CD4-positive, alpha-beta T cell (primary cell): ENCODE data around the gene LRRC47. TPM values are rescaled to one million over a fixed set of nuclear protein-coding genes. Genes with fewer than 3 reads are reported as not detected.

Experiments
- ATAC-seq: fragments of 200-7000 bp; cut with Tn5 transposase; one replicate; pipeline ENCODE4 v1.10.0; 2022; ENCODE audit warnings: mild to moderate bottlenecking; ENCODE audit not compliant: poor library complexity
- CTCF ChIA-PET: fragments of 350-600 bp; sonication (Branson Sonifier 250); formaldehyde crosslinking; loops from one replicate; lab custom pipeline; 2021; ENCODE audit warnings: antibody characterized with exemption, inconsistent platforms; lab: Charles Lee
- POLR2A ChIA-PET: fragments of 350-600 bp; sonication (Branson Sonifier 250); formaldehyde crosslinking; loops from one replicate; lab custom pipeline; 2021; ENCODE audit warnings: antibody characterized with exemption, inconsistent platforms; lab: Charles Lee
- DNase-seq, 14 experiments: peaks; one replicate each; pipeline ENCODE4 v3.0.0-alpha.2; 2013 to 2020; ENCODE audit warnings: mixed read lengths in 2 of 14
- H3K27ac ChIP-seq, 2 donors: one replicate each; pipeline versions ENCODE4 v1.5.1 to v1.7.0; 2013; ENCODE audit warnings: low read length in 2 of 2, low read depth in 1 of 2, mild to moderate bottlenecking in 1 of 2
- H3K27me3 ChIP-seq, 2 experiments: 1 replicate in 1 of 2; 2 replicates in 1 of 2; pipeline versions ENCODE4 v1.6.1 to v1.7.0; 2013; ENCODE audit warnings: low read length in 2 of 2, control low read depth in 1 of 2, mild to moderate bottlenecking in 1 of 2, moderate library complexity in 1 of 2; ENCODE audit not compliant: insufficient read depth in 2 of 2, control insufficient read depth in 1 of 2
- H3K36me3 ChIP-seq: one replicate; pipeline ENCODE4 v1.6.1; 2013; ENCODE audit warnings: low read length, control low read depth; ENCODE audit not compliant: insufficient read depth
- H3K4me1 ChIP-seq: one replicate; pipeline ENCODE4 v1.6.1; 2013; ENCODE audit warnings: low read length, control low read depth; ENCODE audit not compliant: insufficient read depth
- H3K4me3 ChIP-seq: one replicate; pipeline ENCODE4 v1.5.1; 2013; ENCODE audit warnings: mild to moderate bottlenecking, low read length, moderate library complexity
- H3K9me3 ChIP-seq, 2 experiments: 1 replicate in 1 of 2; 2 replicates in 1 of 2; pipeline versions ENCODE4 v1.6.1 to v1.7.0; 2013; ENCODE audit warnings: low read length in 2 of 2, mild to moderate bottlenecking in 2 of 2, control low read depth in 1 of 2, moderate library complexity in 1 of 2; ENCODE audit not compliant: control insufficient read depth in 1 of 2, insufficient read depth in 1 of 2
- H3K27ac Mint-ChIP-seq: one replicate; pipeline ENCODE4 v1.8.0; 2020; ENCODE audit warnings: mixed read lengths
- H3K27me3 Mint-ChIP-seq: one replicate; pipeline ENCODE4 v1.8.0; 2021; ENCODE audit warnings: mixed read lengths
- H3K36me3 Mint-ChIP-seq: one replicate; pipeline ENCODE4 v1.8.0; 2021; ENCODE audit warnings: low read depth, mixed read lengths
- H3K4me1 Mint-ChIP-seq: one replicate; pipeline ENCODE4 v1.8.0; 2021; ENCODE audit warnings: low read depth, mixed read lengths
- H3K4me3 Mint-ChIP-seq: one replicate; pipeline ENCODE4 v1.8.0; 2020; ENCODE audit warnings: mild to moderate bottlenecking, mixed read lengths
- H3K9me3 Mint-ChIP-seq: one replicate; pipeline ENCODE4 v1.8.0; 2020; ENCODE audit warnings: mixed read lengths
- intact Hi-C, 2 experiments: fragments of 100-400 bp; cut with DNase I in 1 of 2; cut with micrococcal nuclease in 1 of 2; formaldehyde crosslinking; loops; one replicate each; pipeline versions ENCODE4 v1.15.1 to v1.9.0; 2023 to 2025; cut with DNase I, micrococcal nuclease
- total RNA-seq, 174 experiments: library from RNA in 2 of 174; stranded (reverse) in 2 of 174; gene quantifications; one replicate each; pipeline ENCODE4 v1.2.3 and lab custom pipeline; 2021 to 2026
- TF ChIP-seq, protein P1 (sequence below): fragments of 200-600 bp; IDR thresholded peaks from one replicate; pipeline ENCODE4 v1.8.0; 2022; ENCODE audit warnings: antibody characterized with exemption, mild to moderate bottlenecking

Gene LRRC47
- total RNA-seq, 2 experiments from 2014 or later: 30.1 to 32.0 TPM

DNA sequence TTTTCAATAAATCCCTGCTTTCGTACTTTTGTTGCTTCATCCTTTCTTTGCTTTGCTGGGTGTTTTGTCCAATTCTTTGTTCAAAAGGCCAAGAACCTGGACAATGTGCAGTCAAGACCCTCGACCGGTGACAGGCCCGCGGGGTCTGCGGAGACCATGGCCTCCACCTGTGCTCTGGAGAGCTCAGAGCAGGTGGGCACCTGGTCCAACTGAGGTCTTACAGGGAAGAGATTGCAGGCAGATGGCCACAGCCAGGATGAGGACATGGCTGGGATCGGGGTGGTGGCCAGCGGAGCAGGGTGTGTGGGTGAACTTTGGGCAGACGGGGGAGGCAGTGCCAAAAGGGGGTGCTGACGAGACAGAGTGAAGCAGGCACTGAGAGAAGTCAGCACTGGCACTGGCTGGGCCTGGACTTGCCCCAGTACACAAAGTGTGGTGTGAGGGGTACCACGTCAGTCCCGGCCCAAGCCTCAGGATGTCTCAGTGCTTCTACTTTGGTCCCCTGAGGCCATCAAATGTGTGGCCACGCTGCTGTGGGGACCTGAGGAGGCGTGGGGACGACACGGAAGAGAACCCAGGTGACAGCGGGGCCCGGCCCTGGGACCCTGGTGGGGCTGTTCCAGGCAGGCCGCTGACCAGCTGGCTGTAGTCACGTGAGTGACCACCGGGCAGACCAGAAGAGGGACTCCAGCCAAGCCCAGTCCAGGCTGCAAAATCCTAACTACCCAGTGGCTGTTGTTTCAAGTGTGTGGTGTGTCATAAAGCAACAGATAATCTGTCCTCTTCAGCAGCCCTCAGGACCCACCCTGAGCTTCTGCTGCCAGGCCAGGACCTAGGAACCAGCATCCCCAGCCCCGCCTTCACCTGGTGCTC lies 54.5 kb downstream of the LRRC47 start:
- no peaks in the 10 kb centered on the region for H3K27me3 Mint-ChIP-seq
- no peak overlapping the region for H3K27ac Mint-ChIP-seq
- H3K9me3 ChIP-seq: peaks cover 0 to 8% of the 10 kb centered on the region in 2 experiments
- ATAC-seq (no peak), DNase-seq (no peak)
- H3K4me1 ChIP-seq: peaks cover 18% of the 10 kb centered on the region
- TF ChIP-seq, protein P1, sequence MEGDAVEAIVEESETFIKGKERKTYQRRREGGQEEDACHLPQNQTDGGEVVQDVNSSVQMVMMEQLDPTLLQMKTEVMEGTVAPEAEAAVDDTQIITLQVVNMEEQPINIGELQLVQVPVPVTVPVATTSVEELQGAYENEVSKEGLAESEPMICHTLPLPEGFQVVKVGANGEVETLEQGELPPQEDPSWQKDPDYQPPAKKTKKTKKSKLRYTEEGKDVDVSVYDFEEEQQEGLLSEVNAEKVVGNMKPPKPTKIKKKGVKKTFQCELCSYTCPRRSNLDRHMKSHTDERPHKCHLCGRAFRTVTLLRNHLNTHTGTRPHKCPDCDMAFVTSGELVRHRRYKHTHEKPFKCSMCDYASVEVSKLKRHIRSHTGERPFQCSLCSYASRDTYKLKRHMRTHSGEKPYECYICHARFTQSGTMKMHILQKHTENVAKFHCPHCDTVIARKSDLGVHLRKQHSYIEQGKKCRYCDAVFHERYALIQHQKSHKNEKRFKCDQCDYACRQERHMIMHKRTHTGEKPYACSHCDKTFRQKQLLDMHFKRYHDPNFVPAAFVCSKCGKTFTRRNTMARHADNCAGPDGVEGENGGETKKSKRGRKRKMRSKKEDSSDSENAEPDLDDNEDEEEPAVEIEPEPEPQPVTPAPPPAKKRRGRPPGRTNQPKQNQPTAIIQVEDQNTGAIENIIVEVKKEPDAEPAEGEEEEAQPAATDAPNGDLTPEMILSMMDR: no peak
- ChIA-PET POLR2A (no interaction called here), CTCF (no interaction called here)
- peaks cover 37% of the 10 kb centered on the region for H3K36me3 Mint-ChIP-seq
- peaks cover 27% of the 10 kb centered on the region for H3K36me3 ChIP-seq
- no peak overlapping the region for H3K27ac ChIP-seq
- H3K4me1 Mint-ChIP-seq: peaks cover 22% of the 10 kb centered on the region
- H3K9me3 Mint-ChIP-seq: no peaks in the 10 kb centered on the region
- no peaks in the 10 kb centered on the region for H3K27me3 ChIP-seq
- intact Hi-C loops: no loop called here
- H3K4me3 Mint-ChIP-seq: no peak overlapping the region
- H3K4me3 ChIP-seq: no peak overlapping the region

DNA sequence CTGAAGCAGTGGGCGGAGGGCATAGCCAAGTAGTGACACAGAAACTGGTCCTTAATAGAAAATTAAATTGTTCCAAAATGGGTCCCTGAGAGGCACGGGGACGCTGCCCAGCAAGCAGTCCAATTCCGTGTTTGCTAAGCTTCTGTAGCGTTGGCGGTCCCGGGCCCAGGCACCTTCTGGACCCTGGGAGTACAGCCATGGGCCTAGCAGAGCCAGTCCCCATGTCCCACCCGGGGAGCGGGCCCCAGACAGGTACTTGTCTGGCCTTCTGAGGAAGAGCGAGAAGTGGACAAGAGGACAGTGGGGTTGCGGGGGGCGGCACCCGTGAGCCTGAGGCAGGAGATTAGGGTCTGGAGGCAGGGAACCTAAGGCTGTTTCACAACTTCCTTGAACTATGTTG lies 55.5 kb downstream of the LRRC47 start:
- ATAC-seq (no peak), DNase-seq (no peak)
- peaks cover 27% of the 10 kb centered on the region for H3K36me3 ChIP-seq
- H3K27me3 ChIP-seq: no peaks in the 10 kb centered on the region
- H3K27ac Mint-ChIP-seq: no peak overlapping the region
- peaks cover 13% of the 10 kb centered on the region for H3K4me1 Mint-ChIP-seq
- peaks cover 0 to 6% of the 10 kb centered on the region in 2 experiments for H3K9me3 ChIP-seq
- peaks cover 7% of the 10 kb centered on the region for H3K4me1 ChIP-seq
- CTCF ChIA-PET: no interaction called here
- H3K36me3 Mint-ChIP-seq: peaks cover 39% of the 10 kb centered on the region
- no peak overlapping the region for H3K27ac ChIP-seq
- POLR2A ChIA-PET: no interaction called here
- intact Hi-C loops: no loop called here
- no peak overlapping the region for H3K4me3 ChIP-seq
- TF ChIP-seq, protein P1: no peak
- H3K27me3 Mint-ChIP-seq: no peaks in the 10 kb centered on the region
- no peaks in the 10 kb centered on the region for H3K9me3 Mint-ChIP-seq
- no peak overlapping the region for H3K4me3 Mint-ChIP-seq

DNA sequence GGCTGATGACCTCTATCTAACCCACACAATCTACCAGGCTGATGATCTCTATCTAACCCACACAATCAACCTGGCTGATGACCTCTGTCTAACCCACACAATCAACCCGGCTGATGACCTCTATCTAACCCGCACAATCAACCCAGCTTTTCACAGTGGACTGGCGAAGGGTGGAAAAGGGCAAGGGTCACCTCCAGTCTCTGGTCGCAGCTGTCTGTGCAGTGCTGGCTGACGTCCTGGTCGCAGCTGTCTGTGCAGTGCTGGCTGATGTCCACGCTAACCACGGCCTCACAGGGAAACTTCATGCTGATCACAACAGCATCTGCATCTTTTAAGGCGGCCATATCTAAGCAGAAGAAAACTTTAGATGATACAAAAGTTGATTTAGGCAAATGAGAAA lies 56.3 kb downstream of the LRRC47 start:
- Mint-ChIP-seq H3K9me3 (no peaks in the 10 kb centered on the region), H3K4me3 (no peak overlapping the region), H3K27me3 (no peaks in the 10 kb centered on the region), H3K36me3 (peaks cover 39% of the 10 kb centered on the region), H3K27ac (no peak overlapping the region), H3K4me1 (peaks cover 6% of the 10 kb centered on the region)
- ATAC-seq (no peak), DNase-seq (no peak)
- Histone ChIP-seq H3K4me1 (peaks cover 4% of the 10 kb centered on the region), H3K4me3 (no peak overlapping the region), H3K27me3 (no peaks in the 10 kb centered on the region), H3K36me3 (peaks cover 27% of the 10 kb centered on the region), H3K9me3 (no peaks in the 10 kb centered on the region), H3K27ac (no peak overlapping the region)
- intact Hi-C loops: no loop called here
- POLR2A ChIA-PET: no interaction called here
- CTCF ChIA-PET: no interaction called here
- TF ChIP-seq, protein P1: no peak
